Spleen (tissue), 11 donors: ENCODE measurements around the gene ACSF3. TPM values are rescaled to one million over a fixed set of nuclear protein-coding genes. Genes with fewer than 3 reads are reported as not detected.
"Not testable (repeated sequence)": the region's sequence is repeated elsewhere in the genome, so short reads cannot be mapped to it uniquely, and the experiment has no call there.

ENCODE experiments used
- DNase-seq: peaks from one replicate; pipeline ENCODE4 v3.0.0-alpha.2; 2020
- H3K27ac ChIP-seq, 8 donors: fragments of 200-600 bp; sonication (generic) in 7 of 8; 1 replicate in 4 of 8; 2 replicates in 4 of 8; pipeline versions ENCODE4 v1.5.0 to v1.8.0; 2016 to 2021; ENCODE audit warnings: inconsistent platforms in 4 of 8, mild to moderate bottlenecking in 4 of 8, moderate library complexity in 1 of 8
- H3K27me3 ChIP-seq, 7 donors: fragments of 200-600 bp; sonication (generic) in 6 of 7; replicated peaks in 1 of 7; 1 replicate in 4 of 7; 2 replicates in 3 of 7; pipeline versions ENCODE4 v1.5.0 to v1.8.0; 2016 to 2021; ENCODE audit warnings: inconsistent platforms in 3 of 7, mild to moderate bottlenecking in 1 of 7
- H3K36me3 ChIP-seq, 6 donors: fragments of 200-600 bp; sonication (generic) in 5 of 6; 1 replicate in 4 of 6; 2 replicates in 2 of 6; pipeline versions ENCODE4 v1.5.0 to v1.8.0; 2016 to 2021; ENCODE audit warnings: inconsistent platforms in 2 of 6
- H3K4me1 ChIP-seq, 6 donors: fragments of 200-600 bp; sonication (generic) in 5 of 6; 1 replicate in 3 of 6; 2 replicates in 3 of 6; pipeline versions ENCODE4 v1.5.0 to v1.8.0; 2016 to 2021; ENCODE audit warnings: inconsistent platforms in 3 of 6
- H3K4me3 ChIP-seq, 8 donors: fragments of 200-600 bp; sonication (generic) in 7 of 8; 1 replicate in 4 of 8; 2 replicates in 4 of 8; pipeline versions ENCODE4 v1.5.0 to v1.8.0; 2016 to 2021; ENCODE audit warnings: inconsistent platforms in 4 of 8, mild to moderate bottlenecking in 4 of 8, moderate library complexity in 2 of 8
- H3K9me3 ChIP-seq, 8 donors: fragments of 200-600 bp; sonication (generic) in 7 of 8; 1 replicate in 4 of 8; 2 replicates in 4 of 8; pipeline versions ENCODE4 v1.5.0 to v1.8.0; 2016 to 2021; ENCODE audit warnings: inconsistent platforms in 4 of 8
- CTCF ChIP-seq, 11 experiments: fragments of 200-600 bp in 7 of 11; fragments of 450-650 bp in 4 of 11; sonication (generic) in 4 of 11; IDR thresholded peaks in 8 of 11; conservative IDR thresholded peaks in 3 of 11; 1 replicate in 7 of 11; 2 replicates in 4 of 11; pipeline versions ENCODE4 v1.4.0 to v1.8.0; 2016 to 2021; ENCODE audit warnings: antibody characterized with exemption in 11 of 11, inconsistent platforms in 4 of 11, mild to moderate bottlenecking in 1 of 11
- POLR2A ChIP-seq, 3 donors: fragments of 450-650 bp; IDR thresholded peaks; one replicate each; pipeline ENCODE4 v1.5.1; 2017; ENCODE audit warnings: antibody characterized with exemption in 3 of 3, mild to moderate bottlenecking in 1 of 3
- POLR2AphosphoS5 ChIP-seq, 3 donors: sonication (generic); formaldehyde crosslinking; IDR thresholded peaks; one replicate each; pipeline ENCODE4 v1.5.1; 2017; ENCODE audit warnings: antibody characterized with exemption in 3 of 3
- WGBS, 5 donors: extraction: QIAGEN DNeasy Blood & Tissue Kit in 3 of 5; methylation state at CpG; one replicate each; pipeline versions ENCODE4 v1.1.5 to v1.1.7; 2013 to 2018; 5-methylcytosine and 5-hydroxymethylcytosine counted together
- intact Hi-C: fragments of 100-400 bp; cut with DNase I; formaldehyde crosslinking; loops from one replicate; pipeline ENCODE4 v1.15.0; 2023; ENCODE audit warnings: low total_unique reads
- polyA plus RNA-seq, 3 donors: library from polyadenylated mRNA; stranded (reverse); fragments of 200-250 nt; gene quantifications; one replicate each; pipeline ENCODE4 v1.2.1, GENCODE V29; 2013
- total RNA-seq, 7 donors: library from RNA; depleted of rRNA in 3 of 7; stranded (reverse); fragments of >200 nt in 3 of 7; fragmentation: NEBNext Ultra II Directional in 4 of 7; extraction: Animal tissue kit (Norgen Biotek cat#: 25700) in 4 of 7; gene quantifications; one replicate each; pipeline versions ENCODE4 v1.1.0 to v1.2.1, GENCODE V29; 2016 to 2021
- donor health status: healthy with polysubstance abuse.
- donor health status: DM: no; HTN: no; CAD: no; lungs with moderate emphysema.
- donor health status: DM: no; HTN: no; CAD: no.
- donor health status: Bipolar disorder and iron deficiency.
- donor health status: healthy.
- donor health status: DM: no; HTN: no; CAD: no.
- donor health status: DM: yes; HTN: yes; CAD: no.

Gene ACSF3
- total and polyA plus RNA-seq, 10 donors = 35.4 to 68.1 (median 49.1) TPM

DNA sequence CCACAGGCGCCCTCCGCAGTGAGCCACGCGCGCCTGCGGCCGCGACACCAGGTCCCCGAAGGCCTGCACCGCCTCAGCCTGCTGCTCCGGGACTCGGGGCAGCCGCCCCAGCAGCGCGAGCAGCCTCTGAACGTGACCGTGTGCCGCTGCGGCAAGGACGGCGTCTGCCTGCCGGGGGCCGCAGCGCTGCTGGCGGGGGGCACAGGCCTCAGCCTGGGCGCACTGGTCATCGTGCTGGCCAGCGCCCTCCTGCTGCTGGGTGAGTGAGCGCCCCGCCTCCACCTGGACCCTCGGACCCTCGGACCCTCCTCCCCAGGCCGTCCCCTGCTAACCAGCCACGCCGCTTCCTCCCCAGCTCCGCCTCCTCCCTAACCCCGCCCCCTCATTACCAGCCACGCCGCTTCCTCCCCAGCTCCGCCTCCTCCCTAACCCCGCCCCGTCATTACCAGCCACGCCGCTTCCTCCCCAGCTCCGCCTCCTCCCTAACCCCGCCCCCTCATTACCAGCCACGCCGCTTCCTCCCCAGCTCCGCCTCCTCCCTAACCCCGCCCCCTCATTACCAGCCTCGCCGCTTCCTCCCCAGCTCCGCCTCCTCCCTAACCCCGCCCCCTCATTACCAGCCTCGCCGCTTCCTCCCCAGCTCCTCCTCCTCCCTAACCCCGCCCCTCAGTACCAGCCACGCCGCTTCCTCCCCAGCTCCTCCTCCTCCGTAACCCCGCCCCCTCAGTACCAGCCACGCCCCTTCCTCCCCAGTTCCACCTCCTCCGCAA, 98.7 kb downstream of the ACSF3 start:
- Histone ChIP-seq H3K4me3 (peak overlapping the region; percentile 23 to 68 (median 38)), H3K27ac (peak overlapping the region in 3 of 8 donors; percentile 33 to 61 (median 50)), H3K27me3 (peaks cover 0 to 29% (median 0%) of the 10 kb centered on the region in 7 donors), H3K4me1 (peaks cover 8 to 19% (median 11%) of the 10 kb centered on the region in 6 donors)
- H3K9me3 ChIP-seq, H3K36me3 ChIP-seq, intact Hi-C loops: not testable (repeated sequence)
- peak; percentile 90 for DNase-seq
- TF ChIP-seq POLR2AphosphoS5 (IDR thresholded peaks at IDR 0.05) = peak in 1 of 3 donors; percentile 26
- WGBS, 5 donors = 1 to 4% (median 3%) methylated on average over 30 to 63 of the region's 63 CpGs

DNA sequence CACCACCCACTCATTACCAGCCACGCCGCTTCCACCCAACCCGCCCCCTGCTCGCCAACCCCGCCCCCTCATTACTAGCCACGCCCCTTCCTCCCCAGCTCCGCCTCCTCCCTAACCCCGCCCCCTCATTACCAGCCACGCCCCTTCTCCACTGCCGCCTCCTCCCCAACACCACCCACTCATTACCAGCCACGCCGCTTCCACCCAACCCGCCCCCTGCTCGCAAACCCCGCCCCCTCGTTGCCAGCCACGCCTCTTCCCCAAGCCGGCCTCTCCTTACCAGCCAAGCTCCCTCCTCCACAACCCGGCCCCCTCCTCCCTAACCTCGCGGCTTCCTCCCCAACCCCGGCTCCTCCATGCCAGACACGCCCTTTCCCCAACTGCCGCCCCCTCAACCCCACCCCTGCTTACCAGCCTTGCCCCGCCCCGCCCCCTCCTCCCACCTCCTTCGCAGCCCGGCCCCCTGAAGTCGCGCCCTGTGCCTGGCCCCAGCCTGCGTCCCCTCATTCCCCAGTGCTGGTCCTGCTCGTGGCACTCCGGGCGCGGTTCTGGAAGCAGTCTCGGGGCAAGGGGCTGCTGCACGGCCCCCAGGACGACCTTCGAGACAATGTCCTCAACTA, 99.4 kb downstream of the ACSF3 start:
- intact Hi-C loops = no loop called here
- H3K9me3 ChIP-seq = no peaks in the 10 kb centered on the region
- 11 to 15% (median 12%) methylated on average over 30 to 39 of the region's 39 CpGs for WGBS, 5 donors
- peak overlapping the region in 1 of 8 donors; percentile 68 for H3K4me3 ChIP-seq
- H3K27me3 ChIP-seq = peaks cover 0 to 36% (median under 1%) of the 10 kb centered on the region in 7 donors
- peaks cover 8 to 19% (median 11%) of the 10 kb centered on the region in 6 donors for H3K4me1 ChIP-seq
- H3K27ac ChIP-seq = no peak overlapping the region
- peak; percentile 89 for DNase-seq
- H3K36me3 ChIP-seq = no peaks in the 10 kb centered on the region
- no peak for TF ChIP-seq CTCF (IDR thresholded peaks at IDR 0.05 in 8 of 11, conservative IDR thresholded peaks at IDR 0.05 in 3 of 11)
- TF ChIP-seq POLR2AphosphoS5 (IDR thresholded peaks at IDR 0.05) = no peak

DNA sequence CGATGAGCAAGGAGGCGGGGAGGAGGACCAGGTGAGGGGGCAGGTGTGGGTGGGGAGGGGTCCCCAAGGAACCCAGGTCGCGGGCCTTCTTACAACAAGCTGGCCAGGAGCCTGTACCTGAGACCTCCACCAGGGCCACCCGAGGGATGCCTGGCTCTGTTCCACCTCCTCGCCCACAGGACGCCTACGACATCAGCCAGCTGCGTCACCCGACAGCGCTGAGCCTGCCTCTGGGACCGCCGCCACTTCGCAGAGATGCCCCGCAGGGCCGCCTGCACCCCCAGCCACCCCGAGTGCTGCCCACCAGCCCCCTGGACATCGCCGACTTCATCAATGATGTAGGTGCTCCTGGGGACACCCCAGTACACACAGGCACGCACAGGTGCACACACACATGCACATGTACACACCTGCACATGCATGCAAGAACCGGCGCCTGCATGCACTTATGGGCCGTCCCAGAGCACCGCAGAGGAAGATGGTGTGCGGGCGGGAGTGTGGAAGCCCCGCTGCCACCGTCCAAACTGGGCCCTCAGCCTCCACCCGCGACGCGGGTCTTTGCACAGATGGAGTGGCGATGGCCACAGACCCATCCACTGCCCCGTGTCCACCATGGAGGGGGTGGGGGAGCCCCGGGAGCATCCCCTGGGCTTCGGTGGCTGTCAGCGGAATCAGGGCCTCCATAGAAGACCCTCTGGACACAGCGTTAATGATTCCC, 100.1 kb downstream of the ACSF3 start:
- Histone ChIP-seq H3K9me3 (no peaks in the 10 kb centered on the region), H3K4me3 (peak overlapping the region in 1 of 8 donors; percentile 68), H3K4me1 (peaks cover 8 to 19% (median 11%) of the 10 kb centered on the region in 6 donors), H3K27me3 (peaks cover 0 to 42% (median 7%) of the 10 kb centered on the region in 7 donors), H3K36me3 (no peaks in the 10 kb centered on the region), H3K27ac (no peak overlapping the region)
- TF ChIP-seq POLR2A (IDR thresholded peaks at IDR 0.05) = no peak
- TF ChIP-seq CTCF (IDR thresholded peaks at IDR 0.05 in 8 of 11, conservative IDR thresholded peaks at IDR 0.05 in 3 of 11) = no peak
- TF ChIP-seq POLR2AphosphoS5 (IDR thresholded peaks at IDR 0.05) = no peak
- intact Hi-C loops = no loop called here
- WGBS, 5 donors = 79 to 90% (median 81%) methylated on average over 20 to 38 of the region's 38 CpGs
- peak; percentile 84 for DNase-seq

DNA sequence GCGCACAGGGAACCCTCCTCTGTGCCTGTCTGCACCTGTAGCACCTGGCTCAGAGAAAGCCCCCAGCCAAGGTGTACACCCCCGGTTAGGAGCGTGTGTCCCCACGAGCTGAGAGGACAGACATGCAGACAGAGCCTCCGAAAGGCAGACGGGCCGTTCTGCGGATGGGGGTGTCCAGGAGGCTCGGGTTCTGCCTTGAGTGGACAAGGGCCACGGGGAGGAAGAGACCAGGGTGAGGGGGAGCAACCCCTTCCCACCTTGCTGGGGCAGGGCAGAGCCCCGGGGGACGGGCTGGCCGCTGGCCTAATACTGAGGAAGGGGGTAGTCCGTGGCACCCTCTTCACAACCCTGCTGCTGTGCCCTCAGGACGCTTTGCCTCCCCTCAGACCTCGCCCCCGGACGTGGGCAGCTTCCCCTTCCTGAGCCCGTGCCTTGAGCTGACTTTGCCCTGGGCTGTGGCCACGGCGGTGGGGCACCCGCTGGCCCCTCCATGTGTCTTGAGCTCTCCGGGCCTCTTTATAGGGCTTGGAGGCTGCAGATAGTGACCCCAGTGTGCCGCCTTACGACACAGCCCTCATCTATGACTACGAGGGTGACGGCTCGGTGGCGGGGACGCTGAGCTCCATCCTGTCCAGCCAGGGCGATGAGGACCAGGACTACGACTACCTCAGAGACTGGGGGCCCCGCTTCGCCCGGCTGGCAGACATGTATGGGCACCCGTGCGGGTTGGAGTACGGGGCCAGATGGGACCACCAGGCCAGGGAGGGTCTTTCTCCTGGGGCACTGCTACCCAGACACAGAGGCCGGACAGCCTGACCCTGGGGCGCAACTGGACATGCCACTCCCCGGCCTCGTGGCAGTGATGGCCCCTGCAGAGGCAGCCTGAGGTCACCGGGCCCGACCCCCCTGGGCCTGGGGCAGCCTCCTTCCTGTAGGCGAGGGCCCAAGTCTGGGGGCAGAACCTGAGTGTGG, 101.0 kb downstream of the ACSF3 start:
- intact Hi-C loops = no loop called here
- Histone ChIP-seq H3K4me1 (peaks cover 8 to 28% (median 15%) of the 10 kb centered on the region in 6 donors), H3K27me3 (peaks cover 0 to 51% (median 16%) of the 10 kb centered on the region in 7 donors), H3K36me3 (no peaks in the 10 kb centered on the region), H3K4me3 (no peak overlapping the region), H3K27ac (no peak overlapping the region), H3K9me3 (no peaks in the 10 kb centered on the region)
- DNase-seq = peak; percentile 77
- TF ChIP-seq POLR2AphosphoS5 (IDR thresholded peaks at IDR 0.05) = no peak
- TF ChIP-seq POLR2A (IDR thresholded peaks at IDR 0.05) = no peak
- no peak for TF ChIP-seq CTCF (IDR thresholded peaks at IDR 0.05 in 8 of 11, conservative IDR thresholded peaks at IDR 0.05 in 3 of 11)
- 69 to 78% (median 77%) methylated on average over 23 to 45 of the region's 45 CpGs for WGBS, 5 donors
